ENCODE measurements around the gene FOXJ3.

FOXJ3 gene

DNA sequence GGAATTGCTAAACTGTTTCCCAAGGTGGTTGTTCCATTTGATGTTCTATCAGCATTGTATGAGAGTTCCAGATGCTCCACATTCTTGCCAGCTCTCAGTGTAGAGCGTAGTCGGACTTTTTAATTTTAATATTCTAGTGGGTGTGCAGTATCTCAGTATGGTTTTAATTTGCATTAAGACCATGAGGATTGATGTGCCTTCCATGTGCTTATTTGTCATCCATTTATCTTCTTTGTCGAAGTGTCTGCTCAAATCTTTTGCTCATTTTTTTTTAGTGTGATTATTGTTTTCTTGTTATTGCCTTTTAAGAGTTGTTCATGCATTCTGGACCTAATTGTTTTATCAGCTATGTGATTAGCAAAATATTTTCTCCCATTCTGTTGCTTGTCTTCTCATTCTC lies 195.6 kb downstream of the FOXJ3 start:
- no peak for DNase-seq

DNA sequence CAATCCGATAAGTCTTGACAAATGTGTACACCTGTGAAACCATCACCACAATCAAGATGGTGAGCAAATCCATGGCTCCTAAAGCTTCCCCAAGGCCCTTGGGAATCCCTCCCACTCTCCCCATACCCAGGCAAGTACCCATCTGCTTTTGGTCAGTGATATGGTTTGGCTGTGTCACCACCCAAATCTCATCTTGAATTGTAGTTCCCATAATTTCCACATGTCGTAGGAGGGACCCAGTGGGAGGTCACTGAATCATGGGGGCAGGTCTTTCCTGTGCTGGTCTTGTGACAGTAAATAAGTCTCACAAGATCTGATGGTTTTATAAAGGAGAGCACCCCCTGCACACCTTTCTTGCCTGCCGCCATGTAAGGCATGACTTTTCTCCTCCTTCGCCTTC lies 196.4 kb downstream of the FOXJ3 start:
- no peak for DNase-seq

DNA sequence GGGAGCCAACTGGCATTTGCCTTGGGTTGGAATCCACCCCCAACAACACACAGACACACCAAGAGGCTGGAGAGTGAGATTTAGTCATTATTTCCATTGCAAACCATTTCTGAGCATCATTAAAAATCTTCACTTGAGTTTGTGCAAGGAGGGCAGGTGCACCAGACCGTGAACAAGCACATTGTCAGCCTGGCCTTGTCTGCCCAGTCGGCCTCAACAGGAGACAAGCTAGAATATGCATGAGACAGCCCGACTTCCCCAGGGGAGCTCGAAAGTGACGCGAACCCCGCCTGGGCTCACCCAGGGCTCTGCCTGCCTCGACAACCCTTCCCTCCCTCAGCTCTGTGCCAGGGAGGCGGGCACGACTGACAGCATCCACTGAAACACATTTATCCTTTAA lies 197.3 kb downstream of the FOXJ3 start:
- no peak for DNase-seq

DNA sequence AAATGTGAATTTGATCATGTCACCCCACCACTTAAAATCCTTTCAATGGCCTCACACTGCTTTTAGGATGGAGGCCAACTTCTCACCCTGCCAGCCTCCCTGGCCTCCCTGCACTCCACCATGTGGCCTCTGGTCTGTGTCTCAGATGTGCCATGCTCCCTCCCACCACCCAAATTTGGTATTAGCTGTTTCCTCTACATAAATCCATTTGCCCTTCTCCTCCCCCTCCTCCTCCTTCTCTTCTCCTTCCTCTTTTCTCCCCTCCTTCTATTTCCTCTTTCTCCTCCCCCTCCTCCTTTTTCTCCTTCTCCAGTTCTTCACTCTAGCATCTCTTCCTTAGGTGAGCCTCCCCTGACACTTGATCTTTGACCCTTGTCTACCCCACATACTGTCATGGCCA lies 198.6 kb downstream of the FOXJ3 start:
- peak in 1 of 2 experiments; percentile 6 for DNase-seq

DNA sequence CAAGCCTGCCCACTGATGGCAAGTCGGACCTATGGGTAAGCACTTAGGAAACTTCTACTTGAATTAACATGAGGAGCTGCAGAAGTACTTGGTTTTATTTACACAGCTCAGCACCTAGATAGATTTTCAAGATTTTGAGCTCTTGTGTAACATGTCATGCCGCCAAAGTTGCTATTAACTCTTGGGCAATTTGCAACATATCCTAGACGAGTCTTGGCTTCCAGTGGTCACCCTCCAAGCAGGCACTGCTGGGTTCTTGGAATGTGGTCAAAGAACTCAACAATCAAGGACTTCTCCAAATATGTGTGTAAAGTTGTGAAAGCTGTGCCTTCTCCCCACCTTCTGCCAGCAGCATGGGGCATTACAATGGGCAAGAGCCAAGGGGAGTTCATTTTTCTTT lies 199.6 kb downstream of the FOXJ3 start:
- no peak for DNase-seq

DNA sequence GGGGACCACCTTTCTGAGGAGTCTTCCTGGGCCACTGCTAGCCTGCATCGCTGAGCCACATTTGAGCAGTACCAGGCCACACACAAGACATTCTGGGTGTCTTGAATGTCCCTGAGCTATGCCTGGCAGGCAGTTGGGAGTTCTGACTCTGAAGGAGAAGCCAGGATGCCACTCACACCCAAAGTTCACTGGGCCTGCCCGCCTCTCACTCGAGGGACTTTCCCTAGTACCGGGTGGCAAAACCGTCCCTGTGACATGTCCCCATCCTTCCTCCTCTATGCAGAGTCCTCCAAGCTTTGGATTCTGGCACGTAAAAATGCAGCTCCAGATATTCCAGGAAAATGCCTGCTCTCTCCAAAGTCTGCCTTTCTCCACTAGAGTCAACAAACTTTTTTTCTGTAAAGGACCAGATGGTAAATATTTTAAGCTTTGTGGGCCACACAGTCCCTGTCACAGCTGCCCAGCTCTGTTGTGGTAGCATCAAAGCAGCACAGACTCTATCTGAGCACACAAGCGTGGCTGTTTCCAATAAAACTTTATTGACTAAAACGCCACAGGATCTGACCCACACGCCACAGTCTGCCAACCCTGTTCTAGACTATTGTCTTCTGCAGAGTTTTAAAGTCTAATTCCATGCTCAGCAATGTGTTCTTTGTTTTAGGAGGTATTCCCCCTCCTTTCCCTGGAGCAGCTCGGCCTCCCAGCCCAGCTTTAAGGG lies 201.1 kb downstream of the FOXJ3 start:
- DNase-seq = no peak

DNA sequence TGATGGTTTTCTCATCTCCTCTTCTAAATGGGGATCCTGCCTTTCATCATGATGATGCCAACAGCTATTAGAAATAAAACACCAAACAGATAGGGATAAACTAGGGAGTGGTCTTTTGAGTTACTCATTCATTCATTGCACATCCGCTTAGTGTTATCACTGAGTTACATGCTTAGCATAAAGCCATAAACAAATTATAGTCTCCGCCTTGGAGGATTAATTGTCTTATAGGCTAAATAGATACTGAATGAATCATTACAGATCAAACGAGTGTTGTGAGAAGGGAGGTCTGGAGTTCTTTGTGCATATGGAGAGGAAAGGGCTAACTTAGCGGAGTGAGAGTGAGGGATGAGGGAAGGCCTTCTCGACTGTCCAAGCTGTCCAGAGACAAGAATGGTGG lies 201.6 kb downstream of the FOXJ3 start:
- DNase-seq = no peak

DNA sequence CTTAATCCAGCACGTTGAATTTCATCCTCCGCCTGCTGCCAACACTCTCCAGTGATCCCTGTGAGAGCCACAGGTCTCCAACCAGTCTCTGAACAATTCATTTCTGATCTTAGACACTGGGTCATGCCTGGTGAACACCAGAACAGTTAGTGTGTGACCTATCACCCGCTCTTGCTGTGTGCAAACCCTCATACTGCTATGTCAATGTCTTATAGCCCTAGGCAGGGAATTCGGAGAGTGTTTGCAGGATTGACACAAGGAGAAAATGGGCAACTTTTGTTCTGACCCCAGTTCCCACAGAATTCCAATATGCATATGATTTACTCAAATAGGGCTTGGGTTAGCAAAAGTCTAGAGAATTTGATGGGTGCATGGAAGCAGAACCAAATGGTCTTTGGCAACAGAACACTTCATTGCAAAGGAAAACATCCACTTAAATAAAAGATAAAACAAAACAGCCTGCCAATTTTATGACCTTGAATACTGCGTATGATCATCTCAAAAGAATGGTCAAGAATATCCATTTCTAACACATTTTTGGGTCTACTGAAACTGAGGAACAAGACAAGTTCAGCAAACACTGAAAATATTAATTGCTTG lies 204.9 kb downstream of the FOXJ3 start:
- no peak for DNase-seq

DNA sequence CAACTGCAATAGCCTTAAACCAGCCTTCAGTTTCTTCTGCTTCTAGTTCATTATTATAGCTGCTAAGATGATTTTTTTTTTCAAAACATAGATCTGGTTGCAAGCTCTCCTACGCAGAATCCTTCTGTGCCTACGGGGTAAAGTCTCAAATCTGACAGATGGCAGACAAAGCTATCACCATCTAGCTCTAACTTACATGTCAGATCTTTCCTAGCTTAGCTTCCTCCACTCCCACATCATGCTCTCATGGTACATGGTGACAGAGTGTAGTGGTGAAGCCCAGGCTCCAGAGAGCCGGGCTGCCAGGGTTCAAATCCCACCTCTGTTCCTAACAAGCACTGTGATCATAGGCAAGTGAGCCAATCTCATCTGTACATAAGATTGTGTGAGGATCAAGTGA lies 206.1 kb downstream of the FOXJ3 start:
- DNase-seq = no peak

DNA sequence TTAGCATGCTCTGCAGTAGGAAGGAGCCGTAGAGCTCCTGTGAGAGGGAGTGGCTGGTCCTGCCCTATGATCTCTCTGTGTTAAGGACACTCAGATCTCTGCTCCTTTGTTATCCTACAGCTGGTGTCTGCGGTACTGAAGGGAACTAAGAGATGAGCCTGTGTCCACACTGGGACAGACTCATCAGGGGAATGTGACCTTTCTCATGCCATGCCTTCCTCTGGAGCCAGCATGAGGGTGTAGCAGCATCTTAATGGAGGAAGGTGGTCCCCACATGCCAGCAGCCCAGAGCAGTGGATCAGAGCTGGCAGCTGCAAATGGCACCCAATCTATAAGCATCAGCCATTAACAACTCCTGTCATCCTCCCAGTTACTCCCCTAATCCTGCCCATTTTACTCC lies 206.5 kb downstream of the FOXJ3 start:
- DNase-seq = no peak

DNA sequence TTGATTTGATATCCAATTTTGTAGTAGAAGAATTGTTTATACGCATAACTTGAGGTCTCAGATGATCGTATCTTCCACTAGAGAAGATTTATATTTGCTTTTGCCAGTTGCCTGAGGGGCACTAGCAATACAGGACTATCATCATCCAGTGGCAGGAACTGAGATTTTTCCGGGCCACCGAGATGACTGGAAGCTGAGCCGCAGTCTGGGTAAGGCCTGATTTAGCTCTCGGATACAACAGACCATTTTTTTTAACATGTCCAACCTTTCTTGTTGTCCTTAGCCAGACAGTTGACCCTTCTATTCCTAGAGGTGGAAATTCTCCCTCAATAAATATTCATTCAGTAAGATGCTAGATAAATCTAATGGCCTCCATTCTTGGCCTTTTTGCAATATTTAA lies 207.3 kb downstream of the FOXJ3 start:
- no peak for DNase-seq

Data from AML-193 (cell line).